Activated CD4-positive, CD25-positive, alpha-beta regulatory T cell treated with anti-CD3 and anti-CD28 coated beads, Interleukin-2, amount 50 U/mL, for 72 hours (primary cell): ENCODE results near the gene LYRM4.
"Not testable (repeated sequence)": the region's sequence is repeated elsewhere in the genome, so short reads cannot be mapped to it uniquely, and the experiment has no call there.

ENCODE experiments used
- DNase-seq: peaks from one replicate; pipeline ENCODE4 v3.0.0; 2021

LYRM4 gene

GRCh38 chr6:5068153-5068751, 192.5 kb downstream of the LYRM4 start:
- no peak for DNase-seq

GRCh38 chr6:5067305-5067704, 193.4 kb downstream of the LYRM4 start:
- no peak for DNase-seq

- DNase-seq = no peak
Measured at GRCh38 chr6:5066456-5067093, 194.2 kb downstream of the LYRM4 start.

GRCh38 chr6:5063617-5064016, 197.1 kb downstream of the LYRM4 start:
- no peak for DNase-seq

- DNase-seq = no peak
Measured at GRCh38 chr6:5061152-5061551, 199.6 kb downstream of the LYRM4 start.

GRCh38 chr6:5060439-5060838, 200.3 kb downstream of the LYRM4 start:
- DNase-seq = not testable (repeated sequence)

GRCh38 chr6:5059036-5059896, 201.5 kb downstream of the LYRM4 start:
- no peak for DNase-seq
